T-helper 1 cell treated with Interleukin-12 subunit alpha and Interleukin-12 subunit beta and Interleukin-4 antibody, amounts not matched to agents 30 μg/mL and 1 μg/mL, for 36 hours (primary cell): ENCODE data around the gene ARSH.
A peak's percentile ranks its signal among the peaks of the same experiment; 100 is the strongest.
"Not testable (repeated sequence)": the region's sequence is repeated elsewhere in the genome, so short reads cannot be mapped to it uniquely, and the experiment has no call there.

Experiments
- H3K27ac Mint-ChIP-seq: one replicate; pipeline ENCODE4 v1.8.0; 2021; ENCODE audit warnings: mild to moderate bottlenecking, mixed read lengths
- H3K27me3 Mint-ChIP-seq: one replicate; pipeline ENCODE4 v1.8.0; 2021; ENCODE audit warnings: low read depth, mixed read lengths
- H3K36me3 Mint-ChIP-seq: one replicate; pipeline ENCODE4 v1.8.0; 2021; ENCODE audit warnings: low read depth, mixed read lengths
- H3K4me1 Mint-ChIP-seq: one replicate; pipeline ENCODE4 v1.8.0; 2021; ENCODE audit warnings: low read depth, mixed read lengths
- H3K4me3 Mint-ChIP-seq: one replicate; pipeline ENCODE4 v1.8.0; 2021; ENCODE audit warnings: mild to moderate bottlenecking, moderate library complexity, mixed read lengths
- H3K9me3 Mint-ChIP-seq: one replicate; pipeline ENCODE4 v1.8.0; 2021; ENCODE audit warnings: mixed read lengths

ARSH gene

DNA sequence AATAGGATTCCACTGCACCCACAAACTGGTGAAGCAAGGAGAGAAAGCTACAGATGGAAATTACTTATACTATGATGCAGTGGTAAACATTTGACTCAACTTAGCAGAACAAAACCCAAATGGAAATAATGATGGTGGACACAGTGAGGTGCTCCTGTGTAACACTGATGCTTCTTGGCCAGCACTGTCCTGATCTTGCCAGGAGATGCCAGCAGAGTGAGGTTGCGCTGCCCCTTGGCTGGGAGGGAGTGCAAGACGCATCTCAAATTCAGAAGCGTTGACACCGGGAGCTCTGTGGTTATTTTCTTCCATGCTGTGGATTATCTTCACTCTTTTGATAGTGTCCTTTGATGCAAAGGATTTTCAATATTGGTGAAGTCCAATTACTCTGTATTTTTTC is 22.0 kb upstream of the ARSH start:
- H3K9me3 Mint-ChIP-seq = no peaks in the 10 kb centered on the region
- H3K4me3 Mint-ChIP-seq = no peak overlapping the region
- no peaks in the 10 kb centered on the region for H3K4me1 Mint-ChIP-seq
- no peaks in the 10 kb centered on the region for H3K27me3 Mint-ChIP-seq
- no peak overlapping the region for H3K27ac Mint-ChIP-seq
- no peaks in the 10 kb centered on the region for H3K36me3 Mint-ChIP-seq

DNA sequence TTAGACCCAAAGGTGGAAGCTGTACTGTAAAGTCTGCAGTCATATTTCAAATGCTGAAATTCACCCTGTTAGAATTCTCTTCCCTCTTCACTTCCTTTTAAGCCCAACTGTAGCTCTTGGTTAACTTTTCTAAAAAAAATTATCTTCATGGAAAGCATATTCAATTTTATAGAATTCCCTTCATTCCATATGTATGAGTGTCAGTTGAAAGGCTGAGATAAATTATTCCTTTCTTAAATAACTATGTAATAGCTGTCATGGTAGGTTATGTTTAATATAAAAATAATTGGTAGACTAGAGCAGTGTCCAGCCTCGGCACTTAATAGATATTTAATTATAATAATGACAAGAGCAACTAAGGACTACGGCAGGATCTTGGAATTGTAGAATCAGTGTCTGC is 16.8 kb upstream of the ARSH start:
- Mint-ChIP-seq H3K4me1 (peaks cover 4% of the 10 kb centered on the region), H3K36me3 (no peaks in the 10 kb centered on the region), H3K4me3 (no peak overlapping the region), H3K27me3 (no peaks in the 10 kb centered on the region), H3K9me3 (no peaks in the 10 kb centered on the region), H3K27ac (no peak overlapping the region)

DNA sequence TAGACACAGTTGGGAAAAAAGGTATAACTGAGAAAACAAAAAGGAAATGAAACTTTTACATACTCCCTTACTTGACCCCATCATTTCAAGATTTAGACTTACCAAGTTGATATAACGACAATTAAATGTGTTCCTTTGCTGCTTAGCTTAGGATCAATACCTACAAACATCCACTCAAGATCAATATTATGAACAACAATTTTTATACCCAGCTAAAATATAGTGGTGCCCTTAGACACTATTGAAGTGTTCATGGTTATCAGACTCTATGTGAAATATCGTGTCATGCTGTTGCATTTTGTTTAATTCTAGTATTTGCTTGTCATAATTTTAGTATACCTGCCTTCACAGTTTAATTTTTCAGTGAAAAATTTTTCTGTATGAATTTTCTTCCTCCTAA is 4.2 kb downstream of the ARSH start:
- Mint-ChIP-seq H3K27ac (no peak overlapping the region), H3K9me3 (peaks cover 13% of the 10 kb centered on the region), H3K4me1 (no peaks in the 10 kb centered on the region), H3K4me3 (no peak overlapping the region), H3K36me3 (no peaks in the 10 kb centered on the region), H3K27me3 (no peaks in the 10 kb centered on the region)

DNA sequence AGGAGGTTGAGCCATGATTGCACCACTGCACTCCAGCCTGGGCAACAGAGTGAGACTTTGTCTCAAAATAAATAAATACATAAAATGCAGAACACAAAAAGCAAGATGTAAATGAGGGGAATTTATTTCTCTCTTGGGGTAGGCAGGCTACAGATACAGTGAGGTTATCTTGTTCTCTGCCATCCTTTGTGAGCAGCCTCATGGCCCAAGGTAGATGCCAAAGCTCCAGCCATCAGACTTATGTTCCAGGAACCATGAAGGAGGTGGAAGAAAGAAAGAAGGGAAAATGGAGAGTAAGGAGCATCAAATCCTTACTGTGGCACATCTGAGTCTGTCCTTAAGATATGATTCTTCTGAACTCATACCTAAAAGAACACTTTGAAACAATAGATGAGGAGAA is 11.1 kb downstream of the ARSH start:
- Mint-ChIP-seq H3K27ac (no peak overlapping the region), H3K4me3 (no peak overlapping the region), H3K9me3 (peaks cover 7% of the 10 kb centered on the region), H3K27me3 (no peaks in the 10 kb centered on the region), H3K4me1 (no peaks in the 10 kb centered on the region), H3K36me3 (no peaks in the 10 kb centered on the region)

DNA sequence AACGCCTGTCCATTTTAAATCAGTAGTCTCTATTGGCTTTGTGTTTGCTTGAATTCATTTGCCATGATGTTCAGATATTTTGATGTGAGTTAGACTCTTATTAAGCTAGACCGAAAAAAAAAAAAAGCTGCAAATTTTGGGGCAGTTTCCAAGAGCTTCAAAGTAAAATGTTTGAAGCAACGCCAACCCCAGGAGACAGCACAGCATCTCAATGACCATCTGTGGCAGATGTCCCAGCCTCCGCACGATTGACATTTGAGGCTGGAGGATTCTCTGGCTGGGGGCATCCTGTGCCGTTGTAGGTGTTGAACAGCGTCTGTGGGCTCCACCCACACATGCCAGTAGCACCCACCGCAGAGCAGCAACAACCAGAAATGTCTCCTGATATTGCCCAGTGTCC is 17.8 kb downstream of the ARSH start:
- Mint-ChIP-seq H3K9me3 (no peaks in the 10 kb centered on the region), H3K4me3 (no peak overlapping the region), H3K27me3 (no peaks in the 10 kb centered on the region), H3K4me1 (no peaks in the 10 kb centered on the region), H3K27ac (no peak overlapping the region), H3K36me3 (no peaks in the 10 kb centered on the region)

DNA sequence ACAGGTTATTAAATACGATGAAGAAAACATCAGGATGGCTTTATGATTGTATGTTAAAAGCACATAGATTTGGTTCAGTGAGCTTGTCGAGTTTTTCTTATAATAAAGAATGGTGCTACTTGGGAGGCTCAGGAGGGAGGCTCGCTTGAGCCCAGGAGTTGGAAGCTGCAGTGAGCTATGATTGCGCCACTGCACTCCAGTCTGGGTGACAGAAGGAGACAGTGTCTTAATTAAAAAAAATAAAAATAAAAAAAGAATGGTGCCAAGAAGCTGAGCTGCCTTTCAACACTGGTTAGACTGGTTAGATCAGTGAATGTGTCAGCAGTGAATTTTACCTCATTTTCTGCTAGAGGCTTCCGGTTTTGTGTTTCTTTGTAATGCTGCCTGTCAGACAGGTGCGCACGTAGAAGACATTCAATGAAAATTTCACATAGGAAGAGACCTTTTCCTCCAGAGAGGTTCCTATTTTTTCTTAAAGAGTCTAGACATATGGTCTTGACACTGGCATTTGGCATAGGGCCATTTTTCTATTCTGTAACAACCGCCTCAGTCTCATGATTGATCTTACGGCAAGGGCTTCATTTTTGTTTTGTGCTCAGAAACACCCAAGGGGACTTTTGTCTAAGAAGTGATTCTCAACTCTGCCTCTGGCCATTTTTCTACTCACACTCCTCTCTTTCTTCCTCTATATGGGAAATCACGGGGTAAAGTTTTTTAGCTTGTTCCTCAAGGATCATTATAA is 19.9 kb downstream of the ARSH start:
- Mint-ChIP-seq H3K27ac (no peak overlapping the region), H3K27me3 (no peaks in the 10 kb centered on the region), H3K9me3 (no peaks in the 10 kb centered on the region), H3K36me3 (no peaks in the 10 kb centered on the region), H3K4me3 (no peak overlapping the region), H3K4me1 (no peaks in the 10 kb centered on the region)

DNA sequence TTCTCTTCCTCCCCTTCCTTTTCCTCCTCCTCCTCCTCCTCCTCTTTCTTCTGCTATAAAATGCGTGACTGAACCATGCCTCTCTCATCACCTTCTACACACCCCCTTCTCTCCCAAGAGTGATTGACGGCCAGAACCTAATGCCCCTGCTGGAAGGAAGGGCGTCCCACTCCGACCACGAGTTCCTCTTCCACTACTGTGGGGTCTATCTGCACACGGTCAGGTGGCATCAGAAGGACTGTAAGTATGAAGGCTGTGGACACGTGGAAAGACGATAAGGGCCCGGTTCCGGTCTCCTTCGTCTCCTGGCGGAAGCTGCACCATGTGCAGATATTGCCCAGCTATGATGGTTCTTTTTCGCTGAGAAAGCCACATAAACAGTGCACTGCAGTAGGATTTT is 22.8 kb downstream of the ARSH start:
- no peaks in the 10 kb centered on the region for H3K4me1 Mint-ChIP-seq
- H3K4me3 Mint-ChIP-seq = no peak overlapping the region
- no peaks in the 10 kb centered on the region for H3K9me3 Mint-ChIP-seq
- no peak overlapping the region for H3K27ac Mint-ChIP-seq
- no peaks in the 10 kb centered on the region for H3K36me3 Mint-ChIP-seq
- H3K27me3 Mint-ChIP-seq = no peaks in the 10 kb centered on the region

DNA sequence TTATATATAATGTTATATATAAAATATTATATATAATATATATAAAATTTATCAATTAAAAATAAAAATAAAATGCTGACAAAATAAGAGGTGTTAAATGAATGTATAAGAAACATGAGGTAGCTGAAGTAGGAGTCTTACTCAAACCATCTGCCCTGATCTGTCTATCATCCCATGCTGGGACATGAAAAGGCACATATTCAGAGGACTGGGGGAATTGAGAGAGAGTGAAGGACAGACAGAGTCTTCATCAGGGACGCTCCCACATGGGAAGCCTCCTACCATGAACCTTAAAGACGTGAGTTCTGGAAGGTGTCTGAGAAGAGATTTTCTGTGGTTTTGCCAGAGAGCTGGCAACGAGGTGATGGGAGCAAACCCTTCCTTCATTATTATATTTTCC is 30.9 kb downstream of the ARSH start:
- Mint-ChIP-seq H3K27me3 (no peaks in the 10 kb centered on the region), H3K4me3 (no peak overlapping the region), H3K36me3 (no peaks in the 10 kb centered on the region), H3K4me1 (no peaks in the 10 kb centered on the region), H3K9me3 (no peaks in the 10 kb centered on the region), H3K27ac (no peak overlapping the region)

DNA sequence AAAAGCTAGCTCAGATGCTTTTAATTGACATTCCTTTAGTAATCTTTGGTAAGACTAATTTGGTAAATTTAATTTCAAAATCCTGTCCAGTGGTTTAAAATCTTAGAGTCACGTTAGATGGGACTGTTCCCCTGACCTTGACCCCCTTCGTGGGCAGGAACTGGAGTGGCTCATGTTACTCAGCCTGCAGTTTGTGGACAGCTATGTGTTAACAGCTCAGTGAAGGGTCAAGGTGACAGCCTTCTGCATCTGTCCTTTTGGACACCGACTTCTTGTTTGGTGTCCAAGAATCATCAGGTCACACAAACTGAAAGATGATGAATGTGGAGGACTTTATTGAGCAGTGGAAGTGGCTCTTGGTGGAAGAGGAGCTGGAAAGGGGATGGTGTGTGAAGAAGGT is 37.9 kb downstream of the ARSH start:
- Mint-ChIP-seq H3K4me1 (peaks cover 4% of the 10 kb centered on the region), H3K4me3 (no peak overlapping the region), H3K36me3 (no peaks in the 10 kb centered on the region), H3K27me3 (no peaks in the 10 kb centered on the region), H3K9me3 (no peaks in the 10 kb centered on the region), H3K27ac (no peak overlapping the region)

DNA sequence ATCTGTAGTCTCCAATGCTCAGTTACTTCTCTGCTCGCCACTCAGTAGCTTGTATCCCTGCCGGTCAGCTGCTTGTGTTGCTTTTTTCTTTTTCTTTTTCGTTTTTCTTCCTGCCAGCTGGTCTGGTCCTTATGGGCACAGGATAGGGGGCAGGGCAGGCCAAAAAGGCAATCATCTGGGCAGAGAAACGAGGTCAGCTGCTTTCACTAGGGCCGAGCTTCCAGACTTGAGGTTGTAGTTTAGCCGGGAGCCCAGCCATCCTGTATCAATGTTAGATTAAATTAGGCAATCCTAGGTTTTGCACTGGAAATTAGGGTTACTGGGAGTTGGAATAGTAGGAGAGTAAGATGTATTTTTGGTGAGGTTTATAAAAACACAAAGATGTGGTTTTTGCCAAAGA is 38.3 kb downstream of the ARSH start:
- Mint-ChIP-seq H3K9me3 (no peaks in the 10 kb centered on the region), H3K4me3 (no peak overlapping the region), H3K4me1 (peaks cover 4% of the 10 kb centered on the region), H3K27me3 (no peaks in the 10 kb centered on the region), H3K36me3 (no peaks in the 10 kb centered on the region), H3K27ac (no peak overlapping the region)

DNA sequence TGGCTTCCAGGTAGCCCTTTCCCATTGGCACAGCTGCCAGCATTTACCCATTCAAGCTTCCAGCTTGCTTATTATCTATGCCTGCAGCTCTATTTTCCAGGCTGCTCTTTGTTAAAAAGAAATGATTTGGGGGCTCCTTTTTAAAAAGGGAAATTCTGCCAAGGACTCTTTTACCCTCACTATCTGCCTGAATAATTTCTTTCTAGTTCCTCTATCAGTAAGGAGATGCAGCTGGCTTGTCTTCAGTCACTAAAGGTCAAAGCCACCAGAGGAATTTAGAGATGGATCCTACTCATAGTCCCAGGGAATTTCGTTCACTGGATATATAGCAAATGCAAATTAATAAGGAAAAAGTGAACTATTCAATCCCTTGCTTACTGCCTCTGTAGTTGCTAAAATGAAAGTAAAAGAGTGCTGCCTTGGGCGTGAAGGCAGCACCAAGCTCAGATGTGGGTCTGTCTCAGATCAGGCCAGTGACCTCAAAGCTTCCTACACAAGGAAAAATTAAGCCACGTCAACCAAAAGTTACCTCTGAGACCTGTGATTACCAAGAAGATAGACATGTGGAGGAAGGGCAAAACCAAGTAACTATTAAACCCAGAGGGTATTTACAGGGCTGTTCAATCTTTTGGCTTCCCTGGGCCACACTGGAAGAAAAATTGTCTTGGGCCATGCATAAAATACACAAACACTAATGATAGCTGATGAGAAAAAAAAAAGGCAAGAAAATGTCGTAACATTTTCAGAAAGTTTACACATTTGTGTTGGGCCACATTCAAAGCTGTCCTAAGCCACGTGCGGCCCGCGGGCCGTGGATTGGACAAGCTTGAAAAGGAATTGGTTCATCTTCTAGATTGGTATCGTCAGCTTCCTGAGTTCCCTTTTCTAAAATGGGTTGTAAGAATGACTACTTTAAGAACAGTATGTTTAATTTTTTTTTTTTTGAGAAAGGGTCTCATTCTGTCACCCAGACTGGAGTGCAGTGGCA is 40.2 kb downstream of the ARSH start:
- peak overlapping the region; percentile 48 for H3K4me3 Mint-ChIP-seq
- H3K27me3 Mint-ChIP-seq = no peaks in the 10 kb centered on the region
- H3K4me1 Mint-ChIP-seq = peaks cover 4% of the 10 kb centered on the region
- H3K9me3 Mint-ChIP-seq = no peaks in the 10 kb centered on the region
- peak overlapping the region; percentile 81 for H3K27ac Mint-ChIP-seq
- H3K36me3 Mint-ChIP-seq = no peaks in the 10 kb centered on the region

DNA sequence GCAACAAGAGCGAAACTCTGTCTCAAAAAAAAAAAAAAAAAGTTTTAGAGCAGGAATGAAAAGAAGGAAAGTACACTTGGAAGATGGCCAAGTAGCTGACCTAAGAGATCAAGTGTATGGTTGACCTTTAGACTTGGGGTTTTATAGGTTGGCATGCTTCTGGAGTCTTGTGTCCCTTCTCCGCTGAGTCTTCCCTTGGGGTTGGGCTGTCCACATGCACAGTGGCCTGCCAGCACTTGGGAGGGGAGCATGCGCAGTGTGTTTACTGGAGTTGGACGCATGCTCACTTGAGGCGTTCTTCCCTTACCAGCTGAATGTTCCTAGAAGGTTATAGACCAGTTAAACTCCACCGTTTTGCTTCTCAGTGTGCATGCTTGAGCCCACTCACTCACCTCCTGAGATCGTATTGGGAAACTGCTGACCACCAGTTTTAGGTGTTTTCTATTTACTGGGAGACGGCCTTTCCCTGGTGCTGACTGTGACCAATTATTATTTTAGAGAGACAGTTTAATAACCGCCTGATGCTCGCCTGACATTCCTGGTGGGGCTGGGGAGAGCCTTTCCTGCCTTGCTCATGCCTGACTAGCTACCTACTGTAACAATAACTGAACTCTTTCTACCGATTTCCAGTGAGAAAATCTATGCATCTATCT is 44.3 kb downstream of the ARSH start:
- not testable (repeated sequence) for H3K4me3 Mint-ChIP-seq, H3K36me3 Mint-ChIP-seq, H3K27ac Mint-ChIP-seq, H3K27me3 Mint-ChIP-seq, H3K4me1 Mint-ChIP-seq, H3K9me3 Mint-ChIP-seq

DNA sequence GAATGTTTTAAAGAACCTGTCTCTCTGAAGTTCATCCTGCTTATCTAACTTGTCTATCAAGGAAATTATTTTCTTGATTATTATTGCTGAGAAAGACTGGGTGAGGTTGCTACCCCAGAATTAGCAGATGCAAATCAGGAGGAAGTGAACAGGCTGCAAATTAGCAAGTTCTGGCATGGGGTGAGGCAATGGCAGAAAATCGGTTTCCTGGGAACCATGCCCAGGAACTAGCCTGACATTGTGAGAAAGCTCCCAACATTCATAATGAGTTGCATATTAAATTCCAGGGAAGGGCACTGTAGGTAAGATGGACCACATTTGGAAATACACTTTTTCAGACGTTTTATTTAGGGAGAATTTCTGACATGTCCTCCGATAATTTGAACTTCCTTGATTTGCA is 46.5 kb downstream of the ARSH start:
- Mint-ChIP-seq H3K27ac (no peak overlapping the region), H3K9me3 (no peaks in the 10 kb centered on the region), H3K36me3 (no peaks in the 10 kb centered on the region), H3K4me3 (no peak overlapping the region), H3K4me1 (no peaks in the 10 kb centered on the region), H3K27me3 (no peaks in the 10 kb centered on the region)

DNA sequence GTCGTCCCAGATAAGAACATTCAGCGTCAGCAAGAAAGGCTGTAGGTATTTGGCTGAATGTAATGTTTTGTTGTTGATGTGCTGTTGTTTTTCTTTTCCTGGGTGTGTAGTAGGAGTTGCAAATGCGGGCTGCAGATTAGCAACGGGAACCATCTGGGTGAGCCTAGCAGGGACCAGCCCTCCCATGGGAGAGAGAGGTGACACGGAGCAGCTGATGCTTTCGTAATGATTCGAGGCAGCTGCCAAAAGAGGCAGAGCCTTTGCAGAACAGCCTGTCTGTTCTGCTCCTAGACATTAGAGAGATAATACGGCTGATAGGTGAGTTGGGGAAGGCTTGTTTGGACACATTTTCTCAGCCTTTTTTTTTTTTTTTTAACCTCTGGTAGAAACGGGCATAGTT is 60.2 kb downstream of the ARSH start:
- Mint-ChIP-seq H3K27ac (no peak overlapping the region), H3K4me3 (no peak overlapping the region), H3K36me3 (no peaks in the 10 kb centered on the region), H3K27me3 (no peaks in the 10 kb centered on the region), H3K9me3 (no peaks in the 10 kb centered on the region), H3K4me1 (no peaks in the 10 kb centered on the region)

DNA sequence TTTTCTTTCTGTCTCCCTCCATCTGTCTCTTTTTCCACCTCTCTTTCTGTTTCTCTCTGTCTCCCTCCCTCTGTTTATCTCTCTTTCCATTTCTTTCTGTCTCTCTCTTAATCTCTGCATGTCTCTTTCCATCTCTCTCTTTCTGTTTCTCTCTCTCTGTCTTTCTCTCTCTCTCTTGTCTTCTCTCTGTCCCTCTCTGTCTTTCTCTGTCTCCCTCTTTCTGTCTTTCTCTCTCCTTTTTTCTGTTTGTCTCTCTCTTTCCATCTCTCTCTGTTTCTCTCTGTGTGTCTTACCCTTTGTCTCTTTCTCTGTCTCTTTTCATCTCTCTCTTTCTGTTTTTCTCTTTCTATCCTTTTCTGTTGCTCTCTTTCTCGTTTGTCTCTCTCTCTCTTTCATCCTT is 69.6 kb downstream of the ARSH start:
- Mint-ChIP-seq H3K9me3 (no peaks in the 10 kb centered on the region), H3K4me1 (no peaks in the 10 kb centered on the region), H3K27me3 (peaks cover 4% of the 10 kb centered on the region), H3K4me3 (no peak overlapping the region), H3K36me3 (no peaks in the 10 kb centered on the region), H3K27ac (no peak overlapping the region)
